WTC11 (cell line): ENCODE results near the gene CHADL.

ENCODE experiments used
- ATF6 ChIP-seq: sonication (generic); formaldehyde crosslinking; IDR thresholded peaks from 2 replicates; pipeline ENCODE4 v1.8.1; 2023; ENCODE audit warnings: mild to moderate bottlenecking, missing genetic modification reagents
- GTF2I ChIP-seq: fragments of 250-450 bp; sonication (Bioruptor Pico); conservative IDR thresholded peaks from 2 replicates; pipeline ENCODE4 v1.4.0; 2021; ENCODE audit warnings: mild to moderate bottlenecking
- MYBL2 ChIP-seq: sonication (generic); formaldehyde crosslinking; IDR thresholded peaks from 2 replicates; pipeline ENCODE4 v1.8.1; 2023; ENCODE audit warnings: mild to moderate bottlenecking, moderate library complexity, missing genetic modification reagents
- ZNF219 ChIP-seq: sonication (generic); formaldehyde crosslinking; IDR thresholded peaks from 2 replicates; pipeline ENCODE4 v1.8.0; 2023; ENCODE audit warnings: missing genetic modification reagents, mild to moderate bottlenecking, borderline replicate concordance
- TF ChIP-seq, protein P1 (sequence below): fragments of 200-600 bp; IDR thresholded peaks from 2 replicates; pipeline ENCODE4 v1.8.0; 2022; ENCODE audit warnings: antibody characterized with exemption
- TF ChIP-seq, protein P2 (sequence below): sonication (generic); formaldehyde crosslinking; IDR thresholded peaks from 2 replicates; pipeline ENCODE4 v1.8.0; 2022; ENCODE audit warnings: mild to moderate bottlenecking, missing genetic modification reagents
- TF ChIP-seq, protein P3 (sequence below): sonication (generic); formaldehyde crosslinking; IDR thresholded peaks from 2 replicates; pipeline ENCODE4 v1.8.1; 2022; ENCODE audit warnings: mild to moderate bottlenecking, moderate library complexity, missing genetic modification reagents
- TF ChIP-seq, protein P4 (sequence below): sonication (generic); formaldehyde crosslinking; IDR thresholded peaks from 2 replicates; pipeline ENCODE4 v1.8.0; 2022; ENCODE audit warnings: mild to moderate bottlenecking, missing genetic modification reagents

GRCh38 chr22:41254230-41254629 is 13.5 kb upstream of the CHADL start:
- TF ChIP-seq, protein P1, sequence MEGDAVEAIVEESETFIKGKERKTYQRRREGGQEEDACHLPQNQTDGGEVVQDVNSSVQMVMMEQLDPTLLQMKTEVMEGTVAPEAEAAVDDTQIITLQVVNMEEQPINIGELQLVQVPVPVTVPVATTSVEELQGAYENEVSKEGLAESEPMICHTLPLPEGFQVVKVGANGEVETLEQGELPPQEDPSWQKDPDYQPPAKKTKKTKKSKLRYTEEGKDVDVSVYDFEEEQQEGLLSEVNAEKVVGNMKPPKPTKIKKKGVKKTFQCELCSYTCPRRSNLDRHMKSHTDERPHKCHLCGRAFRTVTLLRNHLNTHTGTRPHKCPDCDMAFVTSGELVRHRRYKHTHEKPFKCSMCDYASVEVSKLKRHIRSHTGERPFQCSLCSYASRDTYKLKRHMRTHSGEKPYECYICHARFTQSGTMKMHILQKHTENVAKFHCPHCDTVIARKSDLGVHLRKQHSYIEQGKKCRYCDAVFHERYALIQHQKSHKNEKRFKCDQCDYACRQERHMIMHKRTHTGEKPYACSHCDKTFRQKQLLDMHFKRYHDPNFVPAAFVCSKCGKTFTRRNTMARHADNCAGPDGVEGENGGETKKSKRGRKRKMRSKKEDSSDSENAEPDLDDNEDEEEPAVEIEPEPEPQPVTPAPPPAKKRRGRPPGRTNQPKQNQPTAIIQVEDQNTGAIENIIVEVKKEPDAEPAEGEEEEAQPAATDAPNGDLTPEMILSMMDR = no peak
- TF ChIP-seq, protein P2, sequence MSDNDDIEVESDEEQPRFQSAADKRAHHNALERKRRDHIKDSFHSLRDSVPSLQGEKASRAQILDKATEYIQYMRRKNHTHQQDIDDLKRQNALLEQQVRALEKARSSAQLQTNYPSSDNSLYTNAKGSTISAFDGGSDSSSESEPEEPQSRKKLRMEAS (CRISPR knock-in tag) = no peak
- no peak for TF ChIP-seq ATF6 (CRISPR knock-in tag)
- TF ChIP-seq MYBL2 (CRISPR knock-in tag) = no peak
- TF ChIP-seq, protein P3, sequence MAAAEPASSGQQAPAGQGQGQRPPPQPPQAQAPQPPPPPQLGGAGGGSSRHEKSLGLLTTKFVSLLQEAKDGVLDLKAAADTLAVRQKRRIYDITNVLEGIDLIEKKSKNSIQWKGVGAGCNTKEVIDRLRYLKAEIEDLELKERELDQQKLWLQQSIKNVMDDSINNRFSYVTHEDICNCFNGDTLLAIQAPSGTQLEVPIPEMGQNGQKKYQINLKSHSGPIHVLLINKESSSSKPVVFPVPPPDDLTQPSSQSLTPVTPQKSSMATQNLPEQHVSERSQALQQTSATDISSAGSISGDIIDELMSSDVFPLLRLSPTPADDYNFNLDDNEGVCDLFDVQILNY (CRISPR knock-in tag) = no peak
- TF ChIP-seq, protein P4, sequence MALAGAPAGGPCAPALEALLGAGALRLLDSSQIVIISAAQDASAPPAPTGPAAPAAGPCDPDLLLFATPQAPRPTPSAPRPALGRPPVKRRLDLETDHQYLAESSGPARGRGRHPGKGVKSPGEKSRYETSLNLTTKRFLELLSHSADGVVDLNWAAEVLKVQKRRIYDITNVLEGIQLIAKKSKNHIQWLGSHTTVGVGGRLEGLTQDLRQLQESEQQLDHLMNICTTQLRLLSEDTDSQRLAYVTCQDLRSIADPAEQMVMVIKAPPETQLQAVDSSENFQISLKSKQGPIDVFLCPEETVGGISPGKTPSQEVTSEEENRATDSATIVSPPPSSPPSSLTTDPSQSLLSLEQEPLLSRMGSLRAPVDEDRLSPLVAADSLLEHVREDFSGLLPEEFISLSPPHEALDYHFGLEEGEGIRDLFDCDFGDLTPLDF (CRISPR knock-in tag) = no peak
- TF ChIP-seq ZNF219 (CRISPR knock-in tag) = no peak
- no peak for TF ChIP-seq GTF2I (CRISPR knock-in tag)
